OCI-LY3 (cell line): ENCODE measurements around the gene LRIT3.

ENCODE experiments used
- CTCF ChIP-seq: fragments of 200-600, 300-600 bp; sonication (generic); IDR thresholded peaks from 2 replicates; pipeline ENCODE4 v1.5.1; 2014; ENCODE audit warnings: antibody characterized with exemption, low read length, low read depth
- EZH2phosphoT487 ChIP-seq: fragments of 200-600 bp; shearing (Covaris generic); IDR thresholded peaks from 2 replicates; pipeline ENCODE4 v1.6.1; 2018; ENCODE audit warnings: antibody characterized with exemption, mixed run types, low read depth

DNA sequence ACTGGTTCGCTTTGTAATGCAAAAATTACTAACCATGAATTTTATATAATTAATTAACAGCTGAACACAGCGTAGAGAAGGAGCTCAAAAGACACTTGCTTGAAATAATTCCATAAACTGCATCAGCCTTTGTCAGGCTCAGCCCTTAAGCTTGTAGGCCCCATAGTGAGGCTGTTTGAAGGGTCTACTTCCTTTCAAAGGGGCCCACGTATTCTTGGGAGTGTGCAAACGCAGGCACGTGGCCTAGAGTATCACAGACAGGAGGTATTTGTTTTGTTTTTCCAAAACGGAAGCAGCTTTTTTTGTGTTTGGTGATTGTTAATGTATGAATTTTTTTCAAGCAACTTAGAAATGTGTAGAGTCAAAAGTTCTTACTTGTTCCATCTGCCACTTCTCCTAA is 39.2 kb downstream of the LRIT3 start:
- TF ChIP-seq CTCF (no peak), EZH2phosphoT487 (no peak)
